ENCODE measurements around the gene KNTC1.
A peak's percentile ranks its signal among the peaks of the same experiment; 100 is the strongest.

The KNTC1 gene

DNA sequence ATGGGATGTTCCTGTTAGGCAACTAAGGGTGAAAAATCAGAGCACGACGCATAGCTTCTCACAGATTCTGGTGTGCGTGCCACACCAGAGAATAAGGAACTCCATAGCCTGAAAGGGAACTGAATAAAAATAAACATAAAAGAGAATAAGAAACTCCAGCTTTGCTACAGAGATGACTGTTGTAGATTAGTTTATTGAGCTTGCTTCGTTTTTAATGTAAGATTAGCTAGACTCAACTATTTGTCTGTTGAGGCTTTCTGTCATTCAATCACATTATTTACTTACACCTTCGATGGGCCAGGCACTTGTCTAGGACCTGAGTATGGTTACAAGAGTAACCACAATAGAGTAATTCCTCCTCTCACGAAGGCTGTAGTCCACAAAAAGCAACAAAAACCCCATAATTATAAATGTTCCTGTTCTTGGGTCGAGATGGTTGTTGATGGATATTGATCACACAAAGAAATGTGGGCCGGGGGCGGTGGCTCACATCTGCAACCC, 25.5 kb upstream of the KNTC1 start:
- no peaks in the 10 kb centered on the region for H3K4me1 ChIP-seq (ENCODE audit: low read length)

DNA sequence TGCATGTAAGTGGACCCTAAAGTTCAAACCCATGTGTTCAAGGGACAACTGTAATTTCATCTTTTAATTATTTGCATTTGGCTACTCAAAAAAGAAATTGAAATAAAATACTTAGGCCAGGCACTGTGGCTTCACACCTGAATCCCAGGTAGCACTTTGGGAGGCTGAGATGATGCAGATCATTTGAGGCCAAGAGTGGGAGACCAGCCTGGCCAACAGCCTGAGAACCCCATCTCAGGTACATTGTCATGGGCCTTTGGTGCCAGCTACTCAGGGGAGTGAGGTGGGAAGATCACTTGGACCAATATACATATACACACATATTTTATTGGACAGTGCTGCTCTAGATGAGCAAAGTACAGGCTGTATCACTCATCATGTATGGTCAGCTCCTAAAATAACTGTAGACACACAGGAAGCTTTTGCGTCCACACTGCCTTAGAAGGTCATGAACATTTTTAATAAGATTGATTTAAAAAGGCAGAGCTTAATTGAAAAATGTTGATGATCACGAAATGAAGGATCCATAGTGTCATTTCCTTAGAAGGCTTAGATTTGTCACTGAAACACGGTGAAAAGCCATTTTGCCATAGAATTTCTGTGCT, 23.8 kb upstream of the KNTC1 start:
- Histone ChIP-seq H3K79me2 (ENCODE audit: low read length) (peaks cover 25% of the 10 kb centered on the region), H3K9me3 (replicated peaks; ENCODE audit: insufficient read depth, low read length) (no peaks in the 10 kb centered on the region), H2AFZ (ENCODE audit: low read length) (no peak overlapping the region), H3K9me2 (replicated peaks; ENCODE audit: insufficient read depth, low read length) (no peaks in the 10 kb centered on the region), H3K9ac (ENCODE audit: low read length) (no peak overlapping the region), H3F3A (ENCODE audit: insufficient read depth, low read length) (peaks cover 15% of the 10 kb centered on the region; the same call in 1 of the 2 replicates), H3K27ac (ENCODE audit: low read length) (no peak overlapping the region), H3K4me2 (ENCODE audit: low read depth, low read length) (no peak overlapping the region), H3K4me1 (ENCODE audit: low read length) (no peaks in the 10 kb centered on the region), H4K20me1 (ENCODE audit: insufficient read depth, low read length) (no peaks in the 10 kb centered on the region), H3K4me3 (ENCODE audit: low read length) (no peak overlapping the region), H3K27me3 (replicated peaks; ENCODE audit: insufficient read depth, low read length) (no peaks in the 10 kb centered on the region), H3K36me3 (replicated peaks; ENCODE audit: insufficient read depth, low read length) (peaks cover 3% of the 10 kb centered on the region; the same call in 1 of the 2 replicates)
- TF ChIP-seq, protein P1, sequence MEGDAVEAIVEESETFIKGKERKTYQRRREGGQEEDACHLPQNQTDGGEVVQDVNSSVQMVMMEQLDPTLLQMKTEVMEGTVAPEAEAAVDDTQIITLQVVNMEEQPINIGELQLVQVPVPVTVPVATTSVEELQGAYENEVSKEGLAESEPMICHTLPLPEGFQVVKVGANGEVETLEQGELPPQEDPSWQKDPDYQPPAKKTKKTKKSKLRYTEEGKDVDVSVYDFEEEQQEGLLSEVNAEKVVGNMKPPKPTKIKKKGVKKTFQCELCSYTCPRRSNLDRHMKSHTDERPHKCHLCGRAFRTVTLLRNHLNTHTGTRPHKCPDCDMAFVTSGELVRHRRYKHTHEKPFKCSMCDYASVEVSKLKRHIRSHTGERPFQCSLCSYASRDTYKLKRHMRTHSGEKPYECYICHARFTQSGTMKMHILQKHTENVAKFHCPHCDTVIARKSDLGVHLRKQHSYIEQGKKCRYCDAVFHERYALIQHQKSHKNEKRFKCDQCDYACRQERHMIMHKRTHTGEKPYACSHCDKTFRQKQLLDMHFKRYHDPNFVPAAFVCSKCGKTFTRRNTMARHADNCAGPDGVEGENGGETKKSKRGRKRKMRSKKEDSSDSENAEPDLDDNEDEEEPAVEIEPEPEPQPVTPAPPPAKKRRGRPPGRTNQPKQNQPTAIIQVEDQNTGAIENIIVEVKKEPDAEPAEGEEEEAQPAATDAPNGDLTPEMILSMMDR (IDR thresholded peaks at IDR 0.05; ENCODE audit: low read length): no peak
- TF ChIP-seq EZH2 (optimal IDR thresholded peaks at IDR 0.05; ENCODE audit: low read depth, low read length) (no peak), EZH2phosphoT487 (IDR thresholded peaks at IDR 0.05; ENCODE audit: low read length) (no peak)
- DNase-seq: no peak

More for the DNA sequence above, 25.5 kb upstream of the KNTC1 start:
- TF ChIP-seq EZH2phosphoT487 (IDR thresholded peaks at IDR 0.05; ENCODE audit: low read length): no peak
- H3K9ac ChIP-seq (ENCODE audit: low read length): no peak overlapping the region
- peak overlapping the region; percentile 96; the same call in 1 of the 2 replicates for H3K27ac ChIP-seq (ENCODE audit: low read length)
- no peaks in the 10 kb centered on the region for H3K9me3 ChIP-seq (replicated peaks; ENCODE audit: insufficient read depth, low read length)
- no peaks in the 10 kb centered on the region for H3K27me3 ChIP-seq (replicated peaks; ENCODE audit: insufficient read depth, low read length)
- peak overlapping the region; percentile 42; the same call in 1 of the 2 replicates for H3K4me3 ChIP-seq (ENCODE audit: low read length)
- no peaks in the 10 kb centered on the region for H4K20me1 ChIP-seq (ENCODE audit: insufficient read depth, low read length)
- peak overlapping the region; percentile 54 for H3K4me2 ChIP-seq (ENCODE audit: low read depth, low read length)
- peaks cover 38% of the 10 kb centered on the region for H3K79me2 ChIP-seq (ENCODE audit: low read length)
- H2AFZ ChIP-seq (ENCODE audit: low read length): 0 out of 2 replicates have a peak overlapping the region, but pooled peaks have one; percentile 27
- H3K36me3 ChIP-seq (replicated peaks; ENCODE audit: insufficient read depth, low read length): peaks cover 3% of the 10 kb centered on the region; the same call in 1 of the 2 replicates
- no peaks in the 10 kb centered on the region for H3K9me2 ChIP-seq (replicated peaks; ENCODE audit: insufficient read depth, low read length)
- peaks cover 15% of the 10 kb centered on the region; the same call in 1 of the 2 replicates for H3F3A ChIP-seq (ENCODE audit: insufficient read depth, low read length)
- no peak for DNase-seq

DNA sequence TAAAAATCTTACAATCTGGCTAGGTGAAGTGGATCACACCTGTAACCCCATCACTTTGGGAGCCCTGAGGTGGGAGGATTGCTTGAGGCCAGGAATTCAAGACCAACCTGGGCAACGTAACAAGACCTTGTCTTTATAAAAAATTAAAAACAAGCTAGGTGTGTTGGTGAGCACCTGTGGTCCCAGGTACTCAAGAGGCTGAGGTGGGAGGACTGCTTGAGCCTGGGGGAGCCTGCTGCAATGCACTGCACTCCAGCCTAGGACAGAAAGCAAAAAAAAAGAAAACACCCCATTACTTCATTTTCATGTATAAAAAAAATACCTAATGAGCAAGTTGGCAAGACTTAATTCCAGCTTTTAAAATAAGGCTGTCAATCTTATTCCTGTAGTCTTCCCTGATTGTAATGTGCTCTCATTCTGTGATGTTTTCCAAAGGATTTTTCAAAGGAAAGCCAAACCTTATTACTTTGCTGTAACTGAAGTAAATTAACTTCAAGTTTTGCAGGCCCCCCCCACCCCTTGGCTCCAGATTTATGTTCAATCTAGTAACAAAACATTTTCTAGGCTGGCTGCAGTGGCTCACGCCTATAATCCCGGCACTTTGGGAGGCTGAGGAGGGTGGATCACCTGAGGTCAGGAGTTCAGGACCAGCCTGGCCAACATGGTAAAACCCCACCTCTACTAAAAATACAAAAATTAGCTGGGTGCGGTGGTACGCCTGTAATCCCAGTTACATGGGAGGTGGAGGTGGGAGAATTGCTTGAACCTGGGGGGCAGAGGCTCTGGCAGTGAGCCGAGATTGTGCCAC, 23.1 kb upstream of the KNTC1 start:
- no peaks in the 10 kb centered on the region for H3K9me2 ChIP-seq (replicated peaks; ENCODE audit: insufficient read depth, low read length)
- H3K4me3 ChIP-seq (ENCODE audit: low read length): no peak overlapping the region
- H3K27me3 ChIP-seq (replicated peaks; ENCODE audit: insufficient read depth, low read length): no peaks in the 10 kb centered on the region
- no peak overlapping the region for H3K27ac ChIP-seq (ENCODE audit: low read length)
- H2AFZ ChIP-seq (ENCODE audit: low read length): no peak overlapping the region
- H3K36me3 ChIP-seq (replicated peaks; ENCODE audit: insufficient read depth, low read length): peaks cover 3% of the 10 kb centered on the region; the same call in 1 of the 2 replicates
- TF ChIP-seq, protein P1 (IDR thresholded peaks at IDR 0.05; ENCODE audit: low read length): no peak
- TF ChIP-seq EZH2 (optimal IDR thresholded peaks at IDR 0.05; ENCODE audit: low read depth, low read length): no peak
- no peak for TF ChIP-seq EZH2phosphoT487 (IDR thresholded peaks at IDR 0.05; ENCODE audit: low read length)
- H4K20me1 ChIP-seq (ENCODE audit: insufficient read depth, low read length): no peaks in the 10 kb centered on the region
- H3K9ac ChIP-seq (ENCODE audit: low read length): no peak overlapping the region
- peaks cover 15% of the 10 kb centered on the region; the same call in 1 of the 2 replicates for H3F3A ChIP-seq (ENCODE audit: insufficient read depth, low read length)
- H3K4me2 ChIP-seq (ENCODE audit: low read depth, low read length): no peak overlapping the region
- H3K4me1 ChIP-seq (ENCODE audit: low read length): no peaks in the 10 kb centered on the region
- peaks cover 20% of the 10 kb centered on the region for H3K79me2 ChIP-seq (ENCODE audit: low read length)
- no peak for DNase-seq
- no peaks in the 10 kb centered on the region for H3K9me3 ChIP-seq (replicated peaks; ENCODE audit: insufficient read depth, low read length)

Measured in MM.1S (cell line).